Colonic mucosa (tissue), 4 donors: ENCODE results near the gene MOCS1. TPM values are rescaled to one million over a fixed set of nuclear protein-coding genes. Genes with fewer than 3 reads are reported as not detected.
A peak's percentile ranks its signal among the peaks of the same experiment; 100 is the strongest.

Experiments
- DNase-seq: peaks from one replicate; pipeline ENCODE4 v3.0.0-alpha.2; 2020
- H3K27ac ChIP-seq: fragments of 200-600 bp; one replicate; pipeline ENCODE4 v1.8.0; 2021
- H3K27me3 ChIP-seq: fragments of 200-600 bp; one replicate; pipeline ENCODE4 v1.8.0; 2021
- H3K36me3 ChIP-seq: fragments of 200-600 bp; one replicate; pipeline ENCODE4 v1.8.0; 2021
- H3K4me1 ChIP-seq: fragments of 200-600 bp; one replicate; pipeline ENCODE4 v1.8.0; 2021; ENCODE audit warnings: mild to moderate bottlenecking
- H3K4me3 ChIP-seq: fragments of 200-600 bp; one replicate; pipeline ENCODE4 v1.8.0; 2021
- H3K9ac ChIP-seq, 2 donors: one replicate each; pipeline ENCODE4 v1.7.0; 2013; ENCODE audit warnings: control low read depth in 2 of 2, low read depth in 2 of 2, low read length in 2 of 2
- H3K9me3 ChIP-seq: fragments of 200-600 bp; one replicate; pipeline ENCODE4 v1.8.0; 2021
- CTCF ChIP-seq: fragments of 200-600 bp; IDR thresholded peaks from one replicate; pipeline ENCODE4 v1.8.0; 2022; ENCODE audit warnings: antibody characterized with exemption, mild to moderate bottlenecking
- intact Hi-C: fragments of 100-400 bp; cut with DNase I; formaldehyde crosslinking; loops from one replicate; pipeline ENCODE4 v1.14.1; 2022
- total RNA-seq, 2 donors: library from RNA; stranded (reverse); fragmentation: NEBNext Ultra II Directional in 1 of 2; extraction: Animal tissue kit (Norgen Biotek cat#: 25700) in 1 of 2; gene quantifications; one replicate each; pipeline ENCODE4 v1.2.1, GENCODE V29; 2021
- donor health status: healthy.
- donor health status: DM: no; HTN: no; CAD: no.
- donor health status: DM: no; HTN: no; CAD: no.

MOCS1 gene
- total RNA-seq, 2 donors from 2014 or later: 9.6 to 15.7 TPM

GRCh38 chr6:39948199-39948791 is 14.0 kb upstream of the MOCS1 start:
- intact Hi-C loops: no loop called here
- no peaks in the 10 kb centered on the region for H3K36me3 ChIP-seq
- no peak overlapping the region for H3K9ac ChIP-seq
- no peak overlapping the region for H3K4me3 ChIP-seq
- no peaks in the 10 kb centered on the region for H3K4me1 ChIP-seq
- no peak for TF ChIP-seq CTCF
- H3K27ac ChIP-seq: no peak overlapping the region
- no peaks in the 10 kb centered on the region for H3K27me3 ChIP-seq
- no peaks in the 10 kb centered on the region for H3K9me3 ChIP-seq
- no peak for DNase-seq

- TF ChIP-seq CTCF: no peak
- Histone ChIP-seq H3K4me3 (no peak overlapping the region), H3K36me3 (no peaks in the 10 kb centered on the region), H3K27ac (no peak overlapping the region), H3K9ac (no peak overlapping the region), H3K27me3 (no peaks in the 10 kb centered on the region), H3K4me1 (no peaks in the 10 kb centered on the region), H3K9me3 (no peaks in the 10 kb centered on the region)
- DNase-seq: no peak
- intact Hi-C loops: no loop called here
These were observed 13.4 kb upstream of the MOCS1 start for GRCh38 chr6:39947611-39948068.

- no peak overlapping the region for H3K4me3 ChIP-seq
- no peaks in the 10 kb centered on the region for H3K4me1 ChIP-seq
- no peaks in the 10 kb centered on the region for H3K9me3 ChIP-seq
- no peak for TF ChIP-seq CTCF
- H3K9ac ChIP-seq: no peak overlapping the region
- intact Hi-C loops: no loop called here
- H3K36me3 ChIP-seq: no peaks in the 10 kb centered on the region
- peak; percentile 65 for DNase-seq
- no peak overlapping the region for H3K27ac ChIP-seq
- H3K27me3 ChIP-seq: no peaks in the 10 kb centered on the region
These were observed 11.4 kb upstream of the MOCS1 start for GRCh38 chr6:39945626-39946025.

GRCh38 chr6:39942903-39943580 is 8.8 kb upstream of the MOCS1 start:
- DNase-seq: peak; percentile 13
- Histone ChIP-seq H3K36me3 (no peaks in the 10 kb centered on the region), H3K9me3 (no peaks in the 10 kb centered on the region), H3K9ac (no peak overlapping the region), H3K27ac (no peak overlapping the region), H3K4me1 (no peaks in the 10 kb centered on the region), H3K4me3 (no peak overlapping the region), H3K27me3 (no peaks in the 10 kb centered on the region)
- no peak for TF ChIP-seq CTCF
- intact Hi-C loops: no loop called here

GRCh38 chr6:39941820-39942219 is 7.6 kb upstream of the MOCS1 start:
- no peaks in the 10 kb centered on the region for H3K27me3 ChIP-seq
- H3K27ac ChIP-seq: no peak overlapping the region
- TF ChIP-seq CTCF: no peak
- no peak overlapping the region for H3K9ac ChIP-seq
- no peaks in the 10 kb centered on the region for H3K9me3 ChIP-seq
- H3K4me1 ChIP-seq: no peaks in the 10 kb centered on the region
- H3K4me3 ChIP-seq: no peak overlapping the region
- H3K36me3 ChIP-seq: no peaks in the 10 kb centered on the region
- peak; percentile 13 for DNase-seq
- intact Hi-C loops: no loop called here
